ENCODE measurements around the gene VAMP5. TPM values are rescaled to one million over a fixed set of nuclear protein-coding genes. Genes with fewer than 3 reads are reported as not detected.
A peak's percentile ranks its signal among the peaks of the same experiment; 100 is the strongest.
"Not testable (repeated sequence)": the region's sequence is repeated elsewhere in the genome, so short reads cannot be mapped to it uniquely, and the experiment has no call there.

Gene VAMP5, protein sequence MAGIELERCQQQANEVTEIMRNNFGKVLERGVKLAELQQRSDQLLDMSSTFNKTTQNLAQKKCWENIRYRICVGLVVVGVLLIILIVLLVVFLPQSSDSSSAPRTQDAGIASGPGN
- 31.7 TPM for total RNA-seq

- DNase-seq (ENCODE audit: low spot score): peak; percentile 69
- peak; percentile 77 for ATAC-seq
These were observed at the start of gene VAMP5 for GRCh38 chr2:85584354-85584856. VAMP5 (plus strand) TSS chr2:85584431; CDS start chr2:85584491, 60 bp downstream.

DNA sequence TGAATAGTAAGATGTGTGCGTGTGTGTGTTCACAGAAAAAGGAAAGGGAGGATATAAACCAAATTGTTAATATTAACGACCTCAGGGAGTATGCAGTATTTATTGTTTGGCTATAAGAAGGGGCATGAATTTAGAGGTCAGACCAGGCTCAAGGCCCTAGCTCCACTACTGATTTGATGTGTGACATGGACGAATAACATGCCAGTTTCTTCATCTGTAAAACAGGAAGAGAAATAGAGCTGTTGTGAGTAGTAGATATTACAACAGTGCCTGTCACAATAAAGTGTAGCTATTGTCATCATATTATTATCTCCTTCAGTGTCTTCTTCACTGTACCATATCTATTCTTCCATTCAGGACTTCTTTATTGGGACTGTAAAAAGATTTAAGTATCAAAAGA is 49.4 kb upstream of the VAMP5 start:
- ATAC-seq: no peak

GRCh38 chr2:85536479-85536878 is 47.8 kb upstream of the VAMP5 start:
- no peak for DNase-seq (ENCODE audit: low spot score)
- ATAC-seq: no peak

More for the DNA sequence above, 49.4 kb upstream of the VAMP5 start:
- DNase-seq (ENCODE audit: low spot score): no peak

DNA sequence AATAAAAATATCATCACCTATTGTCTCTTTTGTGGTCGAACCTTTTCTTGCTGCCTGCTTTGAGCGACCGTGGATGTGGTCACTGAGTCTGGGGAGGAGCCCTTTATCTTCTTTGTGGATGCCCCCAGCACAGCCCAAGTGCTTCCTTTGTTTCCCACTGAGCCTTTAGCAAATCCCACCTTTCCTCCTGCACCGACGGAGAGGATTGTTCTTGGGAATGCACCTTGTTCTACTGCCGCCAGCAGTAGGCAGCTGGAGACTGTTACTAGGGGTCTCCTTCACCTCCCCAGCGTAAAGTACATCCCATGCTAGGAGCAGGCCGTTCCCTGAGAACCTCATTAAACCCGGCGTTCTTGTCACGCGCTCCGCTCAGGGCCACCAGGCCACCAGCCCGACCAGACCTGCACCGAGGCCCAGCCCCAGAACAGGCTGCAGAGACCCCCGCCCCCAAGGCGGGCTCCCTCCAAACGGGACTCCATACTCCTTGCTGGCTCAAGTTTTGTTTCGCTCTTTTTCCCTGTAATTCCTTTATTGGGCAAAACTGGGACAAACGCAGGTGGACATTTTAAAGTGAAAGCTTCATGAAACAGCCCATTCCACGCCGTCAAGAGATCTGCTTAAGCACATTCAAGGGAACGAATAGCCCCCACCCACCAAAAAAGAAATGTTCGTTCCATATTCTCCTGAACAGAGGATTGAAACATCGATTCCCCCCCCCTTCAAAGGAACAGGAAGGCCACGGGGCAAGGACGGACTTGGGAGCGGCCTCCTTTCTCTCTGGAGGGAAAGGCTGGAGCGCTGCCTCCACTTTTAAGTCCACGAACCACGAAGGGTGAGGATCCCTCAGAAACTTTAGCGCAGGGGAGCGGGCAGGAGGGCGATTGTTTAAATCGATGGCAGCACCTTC is 46.4 kb upstream of the VAMP5 start:
- ATAC-seq (peak; percentile 30), DNase-seq (ENCODE audit: low spot score) (peak; percentile 71)

DNA sequence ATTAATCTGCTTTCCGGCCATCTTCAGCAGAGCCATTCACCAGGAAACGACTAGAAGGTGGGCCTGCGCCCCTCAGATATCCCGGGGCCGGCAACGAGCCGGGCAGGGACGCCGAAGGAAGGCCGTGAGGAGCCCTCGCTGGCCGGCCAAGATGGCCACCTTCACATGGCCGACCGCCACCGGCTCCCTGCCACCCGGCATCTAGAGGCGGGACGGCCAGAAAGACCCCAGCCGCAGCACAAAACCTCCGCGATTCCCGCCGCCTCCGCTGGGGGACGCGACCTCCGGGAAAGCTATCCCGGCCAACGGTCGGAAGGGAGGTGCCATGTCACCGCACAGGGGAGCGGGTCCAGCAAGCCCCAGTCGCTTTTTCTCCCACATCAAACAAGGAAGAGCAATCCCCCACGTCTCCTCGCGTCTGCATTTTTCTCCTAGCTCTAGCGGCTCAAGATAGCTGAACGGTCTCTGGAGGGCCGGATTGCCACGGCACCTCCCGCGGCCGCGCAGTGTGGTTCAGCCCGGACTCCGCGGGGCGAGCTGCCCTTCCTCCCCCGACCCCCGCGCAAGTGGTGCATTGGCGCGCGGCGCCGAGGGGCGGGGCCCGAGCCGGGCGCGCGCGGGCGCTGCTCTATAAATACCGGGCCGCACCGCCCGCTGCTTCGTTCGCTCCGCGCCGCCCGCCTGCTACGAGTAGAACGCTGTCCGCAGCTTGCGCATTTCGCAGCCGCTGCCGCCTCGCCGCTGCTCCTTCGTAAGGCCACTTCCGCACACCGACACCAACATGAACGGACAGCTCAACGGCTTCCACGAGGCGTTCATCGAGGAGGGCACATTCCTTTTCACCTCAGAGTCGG is 45.5 kb upstream of the VAMP5 start, which contains the start of gene MAT2A:
Gene MAT2A, plus strand, starts transcription at position 662 of the 854 bp plus-strand sequence. Its CDS starts 120 bp downstream, at position 782.
- ATAC-seq: peak; percentile 86
- peak; percentile 95 for DNase-seq (ENCODE audit: low spot score)

GRCh38 chr2:85539361-85540132 is 44.7 kb upstream of the VAMP5 start:
- peak; percentile 58 for ATAC-seq
- peak; percentile 74 for DNase-seq (ENCODE audit: low spot score)

DNA sequence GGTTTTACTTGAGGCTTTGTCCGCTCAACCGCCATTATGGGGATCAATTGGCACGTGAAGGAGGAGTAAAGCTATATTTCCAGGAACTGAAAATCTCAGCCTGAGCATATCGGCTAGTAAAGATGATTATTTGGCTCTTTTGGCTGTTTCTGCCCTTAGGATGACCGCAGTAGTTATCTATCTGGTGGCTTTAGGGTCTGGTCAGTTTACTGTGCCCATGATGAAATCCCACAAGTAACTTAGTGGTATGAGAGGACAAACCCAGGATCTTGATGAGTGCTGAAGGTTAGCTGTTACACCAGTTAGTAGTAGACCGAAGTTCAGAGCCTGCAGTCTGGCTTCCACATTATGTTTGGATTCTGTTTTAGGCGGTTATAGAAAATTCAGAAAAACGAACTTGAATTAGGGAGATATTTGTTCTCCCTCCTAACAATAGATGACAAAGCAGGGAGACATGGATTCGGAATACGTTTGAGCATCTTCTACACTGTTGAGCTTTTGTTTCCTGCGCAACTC is 44.0 kb upstream of the VAMP5 start:
- ATAC-seq (no peak), DNase-seq (ENCODE audit: low spot score) (no peak)

- no peak for DNase-seq (ENCODE audit: low spot score)
- no peak for ATAC-seq
These were observed 43.0 kb upstream of the VAMP5 start for GRCh38 chr2:85541262-85541661.

DNA sequence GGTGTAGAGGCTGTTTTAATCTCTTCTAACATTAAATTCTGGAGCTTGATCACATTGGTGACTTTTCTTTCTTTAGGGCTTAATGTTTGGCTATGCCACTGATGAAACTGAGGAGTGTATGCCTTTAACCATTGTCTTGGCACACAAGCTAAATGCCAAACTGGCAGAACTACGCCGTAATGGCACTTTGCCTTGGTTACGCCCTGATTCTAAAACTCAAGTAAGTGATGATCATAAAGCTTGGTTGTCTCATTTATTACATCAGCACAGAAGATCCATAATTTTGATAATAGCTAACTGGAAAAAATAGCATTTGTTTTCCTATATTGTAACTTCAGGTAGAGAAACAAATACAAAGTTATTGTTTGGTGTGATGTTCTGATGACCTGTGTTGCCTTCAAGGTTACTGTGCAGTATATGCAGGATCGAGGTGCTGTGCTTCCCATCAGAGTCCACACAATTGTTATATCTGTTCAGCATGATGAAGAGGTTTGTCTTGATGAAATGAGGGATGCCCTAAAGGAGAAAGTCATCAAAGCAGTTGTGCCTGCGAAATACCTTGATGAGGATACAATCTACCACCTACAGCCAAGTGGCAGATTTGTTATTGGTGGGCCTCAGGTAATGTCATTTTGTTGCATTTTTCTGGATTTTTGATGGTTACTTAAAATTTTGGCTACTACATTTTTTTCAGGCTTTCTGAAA is 42.3 kb upstream of the VAMP5 start:
- ATAC-seq (no peak), DNase-seq (ENCODE audit: low spot score) (no peak)

DNA sequence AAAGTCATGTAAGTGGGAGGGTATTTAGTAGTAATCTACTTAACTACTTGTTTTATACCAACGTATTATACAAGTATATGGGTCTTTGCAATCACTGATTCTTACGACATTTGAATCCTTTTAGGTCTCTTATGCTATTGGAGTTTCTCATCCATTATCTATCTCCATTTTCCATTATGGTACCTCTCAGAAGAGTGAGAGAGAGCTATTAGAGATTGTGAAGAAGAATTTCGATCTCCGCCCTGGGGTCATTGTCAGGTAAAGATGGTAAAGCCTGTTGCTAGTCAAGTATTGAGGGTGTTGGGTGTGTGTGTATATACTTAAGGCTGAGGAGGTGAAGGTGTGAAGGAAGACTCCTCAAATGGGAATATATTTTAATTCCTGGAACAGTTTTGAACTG is 41.5 kb upstream of the VAMP5 start:
- DNase-seq (ENCODE audit: low spot score) (no peak), ATAC-seq (no peak)

DNA sequence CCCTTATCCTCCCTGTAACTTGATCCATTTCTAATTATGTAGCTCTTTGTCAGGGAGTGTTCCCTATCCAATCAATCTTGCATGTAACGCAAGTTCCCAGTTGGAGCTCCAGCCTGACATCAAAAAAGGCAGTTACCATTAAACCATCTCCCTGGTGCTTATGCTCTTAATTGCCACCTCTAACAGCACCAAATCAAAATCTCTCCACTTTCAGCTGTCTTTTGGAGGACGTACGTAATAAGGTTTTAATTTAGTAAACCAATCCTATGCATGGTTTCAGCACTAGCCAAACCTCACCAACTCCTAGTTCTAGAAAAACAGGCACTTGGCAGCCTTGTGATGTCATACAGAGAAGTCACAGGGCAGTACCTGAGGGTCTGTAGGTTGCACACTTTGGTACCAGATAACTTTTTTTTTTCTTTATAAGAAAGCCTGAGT is 40.0 kb upstream of the VAMP5 start:
- not testable (repeated sequence) for ATAC-seq; DNase-seq (ENCODE audit: low spot score)

DNA sequence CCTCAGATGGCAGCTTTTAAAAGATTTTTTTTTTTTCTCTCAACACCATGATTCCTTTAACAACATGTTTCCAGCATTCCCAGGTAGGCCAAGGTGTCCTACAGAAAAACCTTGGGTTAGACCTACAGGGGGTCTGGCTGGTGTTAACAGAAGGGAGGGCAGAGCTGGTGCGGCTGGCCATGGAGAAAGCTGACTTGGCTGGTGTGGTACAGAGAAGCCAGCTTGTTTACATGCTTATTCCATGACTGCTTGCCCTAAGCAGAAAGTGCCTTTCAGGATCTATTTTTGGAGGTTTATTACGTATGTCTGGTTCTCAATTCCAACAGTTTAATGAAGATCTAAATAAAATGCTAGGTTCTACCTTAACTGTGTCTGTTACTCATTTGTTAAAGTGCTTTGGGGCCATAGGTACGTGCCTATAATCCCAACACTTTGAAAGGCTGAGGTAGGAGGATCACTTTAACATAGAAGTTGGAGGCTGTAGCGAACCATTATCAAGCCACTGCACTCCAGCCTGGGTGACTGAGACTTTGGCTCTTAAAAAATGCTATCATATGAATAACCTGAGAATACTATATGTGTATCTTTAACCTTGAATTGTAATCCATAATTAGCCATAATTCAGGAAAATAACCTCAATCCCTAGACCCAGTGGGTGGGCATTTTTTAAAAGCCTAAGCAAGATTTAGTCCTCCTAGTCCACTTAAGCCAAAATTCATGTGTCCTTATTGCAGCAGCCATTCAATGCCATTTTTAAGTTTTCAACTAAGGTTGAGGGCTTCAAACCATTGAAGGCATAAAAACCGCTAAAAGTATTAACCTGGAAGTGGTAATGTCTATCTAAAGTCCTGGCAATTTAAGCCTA is 39.1 kb upstream of the VAMP5 start:
- DNase-seq (ENCODE audit: low spot score): not testable (repeated sequence)
- ATAC-seq: peak; percentile 4

GRCh38 chr2:85545780-85546240 is 38.4 kb upstream of the VAMP5 start:
- DNase-seq (ENCODE audit: low spot score) (no peak), ATAC-seq (peak; percentile 9)

GRCh38 chr2:85547089-85547858 is 37.0 kb upstream of the VAMP5 start:
- ATAC-seq (peak; percentile 3), DNase-seq (ENCODE audit: low spot score) (no peak)

DNA sequence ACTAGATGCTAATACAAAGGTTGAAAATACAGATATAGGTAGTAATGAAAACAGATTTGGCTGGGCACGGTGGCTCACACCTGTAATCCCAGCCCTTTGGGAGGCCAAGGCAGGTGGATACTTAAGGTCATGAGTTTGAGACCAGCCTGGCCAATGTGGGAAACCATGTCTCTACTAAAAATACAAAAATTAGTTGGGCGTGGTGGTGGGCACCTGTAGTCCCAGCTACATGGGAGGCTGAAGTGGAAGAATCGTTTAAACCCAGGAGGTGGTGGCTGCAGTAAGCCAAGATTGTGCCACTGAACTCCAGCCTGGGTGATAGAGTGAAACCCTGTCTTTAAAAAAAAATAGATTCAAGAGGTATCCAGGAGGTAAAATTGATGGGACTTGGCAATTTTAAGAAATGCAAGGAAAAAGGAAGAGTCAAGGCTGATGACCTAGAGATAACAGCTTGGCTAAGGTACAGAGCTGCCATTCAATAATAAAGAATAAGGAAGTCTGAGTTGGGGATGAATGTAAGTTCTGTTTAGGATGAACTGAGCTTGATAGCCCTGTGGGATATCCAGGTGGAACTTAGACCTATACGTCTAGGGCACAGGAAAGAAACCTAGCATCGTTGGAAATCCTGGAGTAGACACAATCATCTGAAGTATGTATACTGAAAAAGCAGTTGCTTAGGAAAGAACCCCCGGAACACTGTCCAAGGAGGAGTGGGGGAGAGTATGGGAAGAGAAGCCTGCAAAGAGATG is 36.2 kb upstream of the VAMP5 start:
- ATAC-seq (no peak), DNase-seq (ENCODE audit: low spot score) (no peak)

DNA sequence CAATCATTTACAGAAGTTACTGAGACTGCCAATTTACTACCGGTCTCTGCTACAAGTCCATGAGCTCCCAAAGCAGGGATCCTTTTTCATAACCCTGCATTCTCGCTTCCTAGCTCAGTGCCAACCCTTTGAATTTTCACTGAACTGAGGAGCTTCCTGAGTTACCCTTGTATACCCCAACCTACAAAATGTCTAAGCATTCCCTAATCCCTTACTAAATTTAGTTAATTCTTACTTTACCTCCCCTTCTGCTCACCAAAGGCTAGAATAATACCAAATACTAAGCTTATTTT is 35.7 kb upstream of the VAMP5 start:
- ATAC-seq (no peak), DNase-seq (ENCODE audit: low spot score) (no peak)

GRCh38 chr2:85549095-85549494 is 35.1 kb upstream of the VAMP5 start:
- DNase-seq (ENCODE audit: low spot score) (no peak), ATAC-seq (no peak)

Measured in left lobe of liver (tissue), 2 donors.